Osteoblast (primary cell): ENCODE results near the gene HOXD13. TPM values are rescaled to one million over a fixed set of nuclear protein-coding genes. Genes with fewer than 3 reads are reported as not detected.

Experiments
- DNase-seq: peaks from one replicate; pipeline ENCODE4 v3.0.0; 2011; ENCODE audit warnings: low spot score, mixed read lengths; ENCODE audit not compliant: insufficient read length; ENCODE audit errors: missing footprints
- H2AFZ ChIP-seq: 2 replicates; pipeline ENCODE4 v1.6.0; 2011; ENCODE audit warnings: mild to moderate bottlenecking, low read length
- H3K27ac ChIP-seq: 2 replicates; pipeline ENCODE4 v1.5.1; 2011; ENCODE audit warnings: mild to moderate bottlenecking, low read depth, low read length, moderate library complexity
- H3K27me3 ChIP-seq: 2 replicates; pipeline ENCODE4 v1.6.0; 2012; ENCODE audit warnings: mild to moderate bottlenecking, control low read depth, inconsistent platforms, low read length, moderate library complexity; ENCODE audit not compliant: insufficient read depth
- H3K36me3 ChIP-seq: 2 replicates; pipeline ENCODE4 v1.5.1; 2011; ENCODE audit warnings: mild to moderate bottlenecking, low read length, control low read depth, moderate library complexity; ENCODE audit not compliant: insufficient read depth
- H3K4me1 ChIP-seq: 2 replicates; pipeline ENCODE4 v1.5.1; 2011; ENCODE audit warnings: mild to moderate bottlenecking, low read length, control low read depth, moderate library complexity; ENCODE audit not compliant: insufficient read depth
- H3K4me2 ChIP-seq: 2 replicates; pipeline ENCODE4 v1.6.0; 2011; ENCODE audit warnings: mild to moderate bottlenecking, low read length; ENCODE audit not compliant: insufficient read depth
- H3K4me3 ChIP-seq: fragments of 200-600 bp; sonication (generic); 3 replicates; pipeline ENCODE4 v1.5.1; 2012; ENCODE audit warnings: mild to moderate bottlenecking, low read length, inconsistent platforms; ENCODE audit not compliant: insufficient read depth
- H3K79me2 ChIP-seq: 2 replicates; pipeline ENCODE4 v1.6.0; 2012; ENCODE audit warnings: mild to moderate bottlenecking, low read length, control low read depth, inconsistent platforms; ENCODE audit not compliant: insufficient read depth
- H3K9me3 ChIP-seq: 2 replicates; pipeline ENCODE4 v1.5.1; 2011; ENCODE audit warnings: low read depth, low read length, control low read depth
- H4K20me1 ChIP-seq: 2 replicates; pipeline ENCODE4 v1.6.0; 2012; ENCODE audit warnings: mild to moderate bottlenecking, low read length, control low read depth; ENCODE audit not compliant: insufficient read depth
- CTCF ChIP-seq: IDR thresholded peaks from 2 replicates; pipeline ENCODE4 v1.5.1; 2011; ENCODE audit warnings: mild to moderate bottlenecking, low read depth, low read length, moderate library complexity; ENCODE audit errors: extremely low read depth
- total RNA-seq: library from RNA; depleted of rRNA; stranded (reverse); fragments of >200 nt; gene quantifications from 2 replicates; pipeline ENCODE4 v1.2.3, GENCODE V29; 2012

The HOXD13 gene
- total RNA-seq, 1 donor = not detected

GRCh38 chr2:176121190-176122051 lies 28.9 kb downstream of the HOXD13 start:
- TF ChIP-seq CTCF = no peak
- no peaks in the 10 kb centered on the region for H4K20me1 ChIP-seq
- peaks cover 6% of the 10 kb centered on the region for H3K4me1 ChIP-seq
- H3K36me3 ChIP-seq = no peaks in the 10 kb centered on the region
- H3K79me2 ChIP-seq = no peaks in the 10 kb centered on the region
- DNase-seq = no peak
- no peak overlapping the region for H2AFZ ChIP-seq
- H3K9me3 ChIP-seq = no peaks in the 10 kb centered on the region
- no peak overlapping the region for H3K27ac ChIP-seq
- H3K4me3 ChIP-seq = peak overlapping the region; percentile 76
- no peak overlapping the region for H3K4me2 ChIP-seq
- H3K27me3 ChIP-seq = peaks cover 79% of the 10 kb centered on the region

GRCh38 chr2:176122052-176122682 lies 29.6 kb downstream of the HOXD13 start:
- no peaks in the 10 kb centered on the region for H3K79me2 ChIP-seq
- H3K9me3 ChIP-seq = no peaks in the 10 kb centered on the region
- peak overlapping the region; percentile 76 for H2AFZ ChIP-seq
- TF ChIP-seq CTCF = no peak
- H3K4me3 ChIP-seq = peak overlapping the region; percentile 76
- H3K4me1 ChIP-seq = peaks cover 6% of the 10 kb centered on the region
- H3K27ac ChIP-seq = no peak overlapping the region
- H3K27me3 ChIP-seq = peaks cover 71% of the 10 kb centered on the region
- peak overlapping the region; percentile 87 for H3K4me2 ChIP-seq
- peak; percentile 92 for DNase-seq
- H4K20me1 ChIP-seq = no peaks in the 10 kb centered on the region
- H3K36me3 ChIP-seq = no peaks in the 10 kb centered on the region

- DNase-seq = peak; percentile 97
- H3K27me3 ChIP-seq = peaks cover 64% of the 10 kb centered on the region
- no peak for TF ChIP-seq CTCF
- no peaks in the 10 kb centered on the region for H3K79me2 ChIP-seq
- H3K4me1 ChIP-seq = peaks cover 9% of the 10 kb centered on the region
- H2AFZ ChIP-seq = peak within 1 kb of the TSS; percentile 76
- peak within 1 kb of the TSS; percentile 87 for H3K4me2 ChIP-seq
- no peaks in the 10 kb centered on the region for H4K20me1 ChIP-seq
- H3K36me3 ChIP-seq = no peaks in the 10 kb centered on the region
- H3K4me3 ChIP-seq = peak within 1 kb of the TSS; percentile 76
- no peak within 1 kb of the TSS for H3K27ac ChIP-seq
- H3K9me3 ChIP-seq = no peaks in the 10 kb centered on the region
Observed at GRCh38 chr2:176122683-176123410, 30.3 kb downstream of the HOXD13 start, which contains the start of gene HOXD9. Gene HOXD9, plus strand, starts transcription at chr2:176122719. Its CDS starts 50 bp downstream, at chr2:176122769.
